HepG2 (cell line): ENCODE results near the gene C2orf76. TPM values are rescaled to one million over a fixed set of nuclear protein-coding genes. Genes with fewer than 3 reads are reported as not detected.

ENCODE experiments used
- BCL6 ChIP-seq: IDR thresholded peaks from 2 replicates; pipeline ENCODE4 v1.6.1; 2016; ENCODE audit warnings: missing genetic modification reagents, missing compliant biosample characterization
- HNRNPH1 ChIP-seq: fragments of 200-400 bp; formaldehyde crosslinking; optimal IDR thresholded peaks from 2 replicates; pipeline ENCODE3; 2017; ENCODE audit warnings: mild to moderate bottlenecking, low read depth, low read length
- KDM4B ChIP-seq: sonication (generic); formaldehyde crosslinking; IDR thresholded peaks from 2 replicates; pipeline ENCODE4 v1.4.0; 2020; ENCODE audit warnings: missing genetic modification reagents
- MAFK ChIP-seq, 2 experiments: IDR thresholded peaks in 1 of 2; conservative IDR thresholded peaks in 1 of 2; 2 replicates each; pipeline ENCODE4 v1.6.1; 2011; ENCODE audit warnings: improper control_type of control experiment in 2 of 2, low read length in 2 of 2
- MTA1 ChIP-seq: sonication (generic); formaldehyde crosslinking; IDR thresholded peaks from 2 replicates; pipeline ENCODE4 v1.4.0; 2020; ENCODE audit warnings: missing genetic modification reagents, mild to moderate bottlenecking, borderline replicate concordance
- NFYB ChIP-seq: sonication (generic); formaldehyde crosslinking; IDR thresholded peaks from 2 replicates; pipeline ENCODE4 v1.4.0; 2020; ENCODE audit warnings: missing genetic modification reagents
- RXRA ChIP-seq: sonication (generic); formaldehyde crosslinking; IDR thresholded peaks from 2 replicates; pipeline ENCODE4 v1.5.1; 2020; ENCODE audit warnings: missing genetic modification reagents
- TBX2 ChIP-seq: sonication (generic); formaldehyde crosslinking; IDR thresholded peaks from 2 replicates; pipeline ENCODE4 v1.5.0; 2020; ENCODE audit warnings: missing genetic modification reagents, mild to moderate bottlenecking, borderline replicate concordance
- TEAD3 ChIP-seq: optimal IDR thresholded peaks from 2 replicates; pipeline ENCODE3; 2016; ENCODE audit warnings: borderline replicate concordance
- ZBTB42 ChIP-seq: sonication (generic); formaldehyde crosslinking; IDR thresholded peaks from 2 replicates; pipeline ENCODE4 v1.5.0; 2020; ENCODE audit warnings: mild to moderate bottlenecking, missing genetic modification reagents
- ZKSCAN8 ChIP-seq: IDR thresholded peaks from 2 replicates; pipeline ENCODE4 v1.6.1; 2016; ENCODE audit warnings: borderline replicate concordance, missing genetic modification reagents, missing compliant biosample characterization
- ZMAT3 ChIP-seq: sonication (generic); formaldehyde crosslinking; conservative IDR thresholded peaks from 2 replicates; pipeline ENCODE4 v1.7.0; 2021; ENCODE audit warnings: missing genetic modification reagents
- ZNF121 ChIP-seq: sonication (generic); formaldehyde crosslinking; IDR thresholded peaks from 2 replicates; pipeline ENCODE4 v1.5.0; 2020; ENCODE audit warnings: mild to moderate bottlenecking, missing genetic modification reagents
- ZNF326 ChIP-seq: sonication (generic); formaldehyde crosslinking; IDR thresholded peaks from 2 replicates; pipeline ENCODE4 v1.4.0; 2020; ENCODE audit warnings: missing genetic modification reagents, borderline replicate concordance
- ZNF331 ChIP-seq: sonication (generic); formaldehyde crosslinking; IDR thresholded peaks from 2 replicates; pipeline ENCODE4 v1.4.0; 2020; ENCODE audit warnings: missing genetic modification reagents
- ZNF333 ChIP-seq: sonication (generic); formaldehyde crosslinking; IDR thresholded peaks from 2 replicates; pipeline ENCODE4 v1.4.0; 2020; ENCODE audit warnings: mild to moderate bottlenecking, missing genetic modification reagents, borderline replicate concordance
- ZNF430 ChIP-seq: sonication (generic); formaldehyde crosslinking; IDR thresholded peaks from 2 replicates; pipeline ENCODE4 v1.9.0; 2021; ENCODE audit warnings: mild to moderate bottlenecking, missing genetic modification reagents
- ZNF552 ChIP-seq: sonication (generic); formaldehyde crosslinking; IDR thresholded peaks from 2 replicates; pipeline ENCODE4 v1.9.0; 2022; ENCODE audit warnings: missing genetic modification reagents, mild to moderate bottlenecking, borderline replicate concordance
- ZNF629 ChIP-seq: sonication (generic); formaldehyde crosslinking; conservative IDR thresholded peaks from 2 replicates; pipeline ENCODE4 v1.5.0; 2020; ENCODE audit warnings: missing genetic modification reagents
- ZNF782 ChIP-seq: sonication (generic); formaldehyde crosslinking; IDR thresholded peaks from 2 replicates; pipeline ENCODE4 v1.4.0; 2020; ENCODE audit warnings: missing genetic modification reagents, mild to moderate bottlenecking, borderline replicate concordance
- polyA plus RNA-seq, 8 experiments: library from polyadenylated mRNA; depleted of rRNA in 3 of 8; stranded (reverse) in 7 of 8; unstranded in 1 of 8; fragments of >200 nt; fragmentation: Illumina TruSeq in 4 of 8; extraction: Trizol in 4 of 8; gene quantifications; 2 replicates each; pipeline versions ENCODE4 v1.2.1 to v1.2.3, GENCODE V29; 2011 to 2016; ENCODE audit warnings: low read depth in 4 of 8, missing spikeins in 1 of 8, mixed read lengths in 1 of 8; ENCODE audit not compliant: insufficient read depth in 1 of 8
- total RNA-seq, 5 experiments: library from RNA; depleted of rRNA; stranded (reverse); fragments of >200 nt; fragmentation: Illumina TruSeq; extraction: Trizol; gene quantifications; 2 replicates each; pipeline ENCODE4 v1.2.3, GENCODE V29; 2016; ENCODE audit warnings: low read depth in 1 of 5
- TF ChIP-seq, protein P1 (sequence below): sonication (generic); formaldehyde crosslinking; conservative IDR thresholded peaks from 2 replicates; pipeline ENCODE4 v1.4.0; 2020; ENCODE audit warnings: missing genetic modification reagents
- TF ChIP-seq, protein P2 (sequence below): sonication (generic); formaldehyde crosslinking; IDR thresholded peaks from 2 replicates; pipeline ENCODE4 v1.4.0; 2020; ENCODE audit warnings: mild to moderate bottlenecking, missing genetic modification reagents, borderline replicate concordance
- TF ChIP-seq, protein P3 (sequence below): IDR thresholded peaks from 2 replicates; pipeline ENCODE4 v1.6.1; 2016; ENCODE audit warnings: missing genetic modification reagents, missing compliant biosample characterization

Gene C2orf76
- total and polyA plus RNA-seq, 2 of the 13 experiments (the other 11 are each of a cell fraction or from before 2014, with no cell fraction given), result 7.7 to 8.5 TPM

DNA sequence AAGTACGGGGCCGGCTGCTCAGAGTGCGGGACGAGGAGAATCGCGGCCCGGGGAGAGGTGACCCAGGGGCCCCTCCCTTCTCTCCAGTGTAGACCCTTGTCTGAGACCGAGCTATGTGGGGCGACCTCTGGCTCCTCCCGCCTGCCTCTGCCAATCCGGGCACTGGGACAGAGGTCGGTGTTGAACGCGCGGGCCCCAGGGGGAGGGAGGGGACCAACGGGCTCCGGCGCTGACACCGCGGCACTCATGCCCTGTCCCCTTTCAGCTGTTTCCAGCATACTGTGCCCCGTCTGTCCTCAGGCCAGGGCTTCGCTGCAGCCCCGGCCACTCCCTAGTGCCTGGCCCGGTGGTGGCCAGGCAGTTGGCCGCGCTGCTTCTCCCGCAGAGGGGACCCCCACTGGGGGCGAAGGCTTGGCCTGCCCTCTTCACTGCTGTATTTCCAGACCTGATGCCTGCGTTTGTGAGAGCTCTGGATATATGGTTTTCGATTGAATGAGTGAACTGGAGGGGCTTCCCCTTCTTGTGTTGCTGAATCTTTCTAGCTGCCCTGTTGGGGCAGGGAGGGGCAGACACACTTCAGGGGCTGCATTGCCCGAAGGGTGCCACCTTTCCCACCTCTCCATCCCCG is 952 bp upstream of the C2orf76 start (continued):
- TF ChIP-seq MTA1 (peak; percentile 89; the same call in 1 of the 2 replicates), ZBTB42 (CRISPR knock-in tag) (no peak), ZKSCAN8 (no peak), ZNF430 (CRISPR knock-in tag) (0 out of 2 replicates have a peak, but pooled peaks have one; percentile 12), ZNF326 (0 out of 2 replicates have a peak, but pooled peaks have one; percentile 44), BCL6 (CRISPR knock-in tag) (peak; percentile 8; the same call in 1 of the 2 replicates), ZNF331 (CRISPR knock-in tag) (peak; percentile 60; the same call in 1 of the 2 replicates), ZNF552 (CRISPR knock-in tag) (no peak), KDM4B (peak; percentile 58; the same call in 1 of the 2 replicates), TEAD3 (CRISPR knock-in tag) (peak; percentile 57), RXRA (CRISPR knock-in tag) (peak; percentile 89), ZNF121 (CRISPR knock-in tag) (peak; percentile 29; the same call in 1 of the 2 replicates), ZNF782 (0 out of 2 replicates have a peak, but pooled peaks have one; percentile 16), ZNF333 (CRISPR knock-in tag) (no peak), ZNF629 (CRISPR knock-in tag) (0 out of 2 replicates have a peak, but pooled peaks have one; percentile 35), ZMAT3 (0 out of 2 replicates have a peak, but pooled peaks have one; percentile 20), MAFK (conservative IDR thresholded peaks at IDR 0.05 in 1 of 2, IDR thresholded peaks at IDR 0.05 in 1 of 2; ENCODE audit: low read length in 2 of 2) (no peak), HNRNPH1 (no peak), TBX2 (CRISPR knock-in tag) (no peak; the same call in 1 of the 2 replicates), NFYB (CRISPR knock-in tag) (peak; percentile 63)
- TF ChIP-seq, protein P1, sequence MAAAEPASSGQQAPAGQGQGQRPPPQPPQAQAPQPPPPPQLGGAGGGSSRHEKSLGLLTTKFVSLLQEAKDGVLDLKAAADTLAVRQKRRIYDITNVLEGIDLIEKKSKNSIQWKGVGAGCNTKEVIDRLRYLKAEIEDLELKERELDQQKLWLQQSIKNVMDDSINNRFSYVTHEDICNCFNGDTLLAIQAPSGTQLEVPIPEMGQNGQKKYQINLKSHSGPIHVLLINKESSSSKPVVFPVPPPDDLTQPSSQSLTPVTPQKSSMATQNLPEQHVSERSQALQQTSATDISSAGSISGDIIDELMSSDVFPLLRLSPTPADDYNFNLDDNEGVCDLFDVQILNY (CRISPR knock-in tag), result peak; percentile 70
- TF ChIP-seq, protein P2, sequence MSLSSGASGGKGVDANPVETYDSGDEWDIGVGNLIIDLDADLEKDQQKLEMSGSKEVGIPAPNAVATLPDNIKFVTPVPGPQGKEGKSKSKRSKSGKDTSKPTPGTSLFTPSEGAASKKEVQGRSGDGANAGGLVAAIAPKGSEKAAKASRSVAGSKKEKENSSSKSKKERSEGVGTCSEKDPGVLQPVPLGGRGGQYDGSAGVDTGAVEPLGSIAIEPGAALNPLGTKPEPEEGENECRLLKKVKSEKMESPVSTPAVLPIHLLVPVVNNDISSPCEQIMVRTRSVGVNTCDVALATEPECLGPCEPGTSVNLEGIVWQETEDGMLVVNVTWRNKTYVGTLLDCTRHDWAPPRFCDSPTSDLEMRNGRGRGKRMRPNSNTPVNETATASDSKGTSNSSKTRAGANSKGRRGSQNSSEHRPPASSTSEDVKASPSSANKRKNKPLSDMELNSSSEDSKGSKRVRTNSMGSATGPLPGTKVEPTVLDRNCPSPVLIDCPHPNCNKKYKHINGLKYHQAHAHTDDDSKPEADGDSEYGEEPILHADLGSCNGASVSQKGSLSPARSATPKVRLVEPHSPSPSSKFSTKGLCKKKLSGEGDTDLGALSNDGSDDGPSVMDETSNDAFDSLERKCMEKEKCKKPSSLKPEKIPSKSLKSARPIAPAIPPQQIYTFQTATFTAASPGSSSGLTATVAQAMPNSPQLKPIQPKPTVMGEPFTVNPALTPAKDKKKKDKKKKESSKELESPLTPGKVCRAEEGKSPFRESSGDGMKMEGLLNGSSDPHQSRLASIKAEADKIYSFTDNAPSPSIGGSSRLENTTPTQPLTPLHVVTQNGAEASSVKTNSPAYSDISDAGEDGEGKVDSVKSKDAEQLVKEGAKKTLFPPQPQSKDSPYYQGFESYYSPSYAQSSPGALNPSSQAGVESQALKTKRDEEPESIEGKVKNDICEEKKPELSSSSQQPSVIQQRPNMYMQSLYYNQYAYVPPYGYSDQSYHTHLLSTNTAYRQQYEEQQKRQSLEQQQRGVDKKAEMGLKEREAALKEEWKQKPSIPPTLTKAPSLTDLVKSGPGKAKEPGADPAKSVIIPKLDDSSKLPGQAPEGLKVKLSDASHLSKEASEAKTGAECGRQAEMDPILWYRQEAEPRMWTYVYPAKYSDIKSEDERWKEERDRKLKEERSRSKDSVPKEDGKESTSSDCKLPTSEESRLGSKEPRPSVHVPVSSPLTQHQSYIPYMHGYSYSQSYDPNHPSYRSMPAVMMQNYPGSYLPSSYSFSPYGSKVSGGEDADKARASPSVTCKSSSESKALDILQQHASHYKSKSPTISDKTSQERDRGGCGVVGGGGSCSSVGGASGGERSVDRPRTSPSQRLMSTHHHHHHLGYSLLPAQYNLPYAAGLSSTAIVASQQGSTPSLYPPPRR (CRISPR knock-in tag), result 0 out of 2 replicates have a peak, but pooled peaks have one; percentile 40
- TF ChIP-seq, protein P3, sequence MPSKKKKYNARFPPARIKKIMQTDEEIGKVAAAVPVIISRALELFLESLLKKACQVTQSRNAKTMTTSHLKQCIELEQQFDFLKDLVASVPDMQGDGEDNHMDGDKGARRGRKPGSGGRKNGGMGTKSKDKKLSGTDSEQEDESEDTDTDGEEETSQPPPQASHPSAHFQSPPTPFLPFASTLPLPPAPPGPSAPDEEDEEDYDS (CRISPR knock-in tag), result peak; percentile 35; the same call in 1 of the 2 replicates
